Gastroesophageal sphincter (tissue), 2 donors: ENCODE measurements around the gene SPATA2L.

Source experiments
- EP300 ChIP-seq: sonication (generic); formaldehyde crosslinking; IDR thresholded peaks from one replicate; pipeline ENCODE4 v1.6.1; 2017; ENCODE audit warnings: antibody characterized with exemption, mild to moderate bottlenecking
- POLR2A ChIP-seq, 2 donors: fragments of 450-650 bp; IDR thresholded peaks; one replicate each; pipeline ENCODE4 v1.6.1; 2017; ENCODE audit warnings: antibody characterized with exemption in 2 of 2, mild to moderate bottlenecking in 2 of 2, moderate library complexity in 1 of 2
- POLR2AphosphoS5 ChIP-seq: sonication (generic); formaldehyde crosslinking; IDR thresholded peaks from one replicate; pipeline ENCODE4 v1.6.1; 2017; ENCODE audit warnings: antibody characterized with exemption

GRCh38 chr16:89733322-89733721 is 31.8 kb upstream of the SPATA2L start:
- TF ChIP-seq POLR2A (IDR thresholded peaks at IDR 0.05) (no peak), POLR2AphosphoS5 (no peak), EP300 (no peak)
